Kidney capillary endothelial cell (primary cell): ENCODE results near the gene LTV1.
"Not testable (repeated sequence)": the region's sequence is repeated elsewhere in the genome, so short reads cannot be mapped to it uniquely, and the experiment has no call there.

Experiments
- DNase-seq: peaks from one replicate; pipeline ENCODE4 v3.0.0-alpha.2; 2018; ENCODE audit warnings: low spot score

Gene LTV1

GRCh38 chr6:143842461-143842901 is 657 bp upstream of the LTV1 start:
- DNase-seq = no peak

- peak; percentile 15 for DNase-seq
These were observed 500 bp downstream of the LTV1 start for GRCh38 chr6:143843677-143843999.

DNA sequence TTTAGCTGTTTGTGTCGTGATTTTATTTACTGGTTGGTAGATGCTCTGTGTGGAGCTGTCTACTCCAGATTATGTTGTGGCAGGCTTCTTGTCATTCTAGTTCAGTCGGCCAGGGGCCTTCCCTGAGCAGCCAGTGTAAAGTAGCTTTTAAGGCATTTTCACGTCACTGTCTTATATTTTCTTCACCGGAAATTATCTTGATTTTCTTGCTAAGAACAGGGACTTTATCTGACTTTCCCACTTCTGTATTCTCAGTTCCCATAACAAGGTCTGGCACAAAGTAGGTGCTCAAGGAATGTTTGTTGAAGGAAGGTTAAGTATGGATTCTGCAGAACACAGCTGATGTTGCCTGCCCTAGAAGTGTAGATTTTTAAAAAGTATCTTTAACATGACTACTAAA is 868 bp downstream of the LTV1 start:
- no peak for DNase-seq

GRCh38 chr6:143845033-143845432 is 1.9 kb downstream of the LTV1 start:
- no peak for DNase-seq

GRCh38 chr6:143851706-143852105 is 8.6 kb downstream of the LTV1 start:
- DNase-seq = not testable (repeated sequence)

GRCh38 chr6:143855057-143855456 is 11.9 kb downstream of the LTV1 start:
- DNase-seq = not testable (repeated sequence)

GRCh38 chr6:143856762-143857161 is 13.6 kb downstream of the LTV1 start:
- not testable (repeated sequence) for DNase-seq

DNA sequence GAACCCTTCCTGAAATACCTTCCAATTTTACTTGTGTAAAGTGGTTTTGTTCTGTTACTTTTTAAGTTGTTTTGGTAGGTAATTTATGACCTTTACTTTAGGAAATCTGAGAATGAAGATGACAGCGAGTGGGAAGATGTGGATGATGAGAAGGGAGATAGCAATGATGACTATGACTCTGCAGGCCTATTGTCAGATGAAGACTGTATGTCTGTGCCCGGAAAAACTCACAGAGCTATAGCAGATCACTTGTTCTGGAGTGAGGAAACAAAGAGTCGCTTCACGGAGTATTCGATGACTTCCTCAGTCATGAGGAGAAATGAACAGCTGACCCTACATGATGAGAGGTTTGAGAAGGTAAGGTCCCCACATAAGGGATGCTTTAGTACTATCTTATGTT is 14.5 kb downstream of the LTV1 start:
- no peak for DNase-seq

- DNase-seq = no peak
These were observed 16.9 kb downstream of the LTV1 start for GRCh38 chr6:143859891-143860660.

GRCh38 chr6:143863771-143864170 is 20.6 kb downstream of the LTV1 start:
- DNase-seq = no peak

- DNase-seq = no peak
These were observed 21.1 kb downstream of the LTV1 start, which contains the start of gene ZC2HC1B for GRCh38 chr6:143864234-143864633. Gene ZC2HC1B (plus strand): TSS chr6:143864474. CDS start chr6:143864540, 66 bp downstream.

GRCh38 chr6:143867236-143867635 is 24.1 kb downstream of the LTV1 start:
- no peak for DNase-seq

GRCh38 chr6:143868808-143869207 is 25.7 kb downstream of the LTV1 start:
- not testable (repeated sequence) for DNase-seq

DNA sequence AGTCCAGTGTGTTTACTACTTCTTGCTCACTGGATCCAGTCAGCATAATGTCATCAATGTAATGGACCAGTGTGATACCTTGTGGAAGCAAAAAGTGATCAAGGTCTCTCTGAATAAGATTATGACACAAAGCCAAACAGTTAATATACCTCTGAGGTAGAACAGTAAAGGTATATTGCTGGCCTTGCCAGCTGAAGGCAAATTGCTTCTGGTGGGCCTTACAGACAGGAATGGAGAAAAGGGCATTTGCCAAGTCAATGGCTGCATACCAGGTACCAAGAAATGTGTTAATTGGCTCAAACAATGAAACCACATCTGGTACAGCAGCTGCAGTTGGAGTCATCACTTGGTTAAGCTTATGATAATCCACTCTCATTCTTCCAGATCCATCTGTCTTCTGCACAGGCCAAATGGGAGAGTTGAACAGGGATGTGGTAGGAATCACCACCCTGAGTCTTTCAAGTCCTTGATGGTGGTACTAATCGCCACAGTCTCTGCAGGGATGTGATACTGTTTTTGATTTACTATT is 28.1 kb downstream of the LTV1 start:
- DNase-seq = not testable (repeated sequence)

DNA sequence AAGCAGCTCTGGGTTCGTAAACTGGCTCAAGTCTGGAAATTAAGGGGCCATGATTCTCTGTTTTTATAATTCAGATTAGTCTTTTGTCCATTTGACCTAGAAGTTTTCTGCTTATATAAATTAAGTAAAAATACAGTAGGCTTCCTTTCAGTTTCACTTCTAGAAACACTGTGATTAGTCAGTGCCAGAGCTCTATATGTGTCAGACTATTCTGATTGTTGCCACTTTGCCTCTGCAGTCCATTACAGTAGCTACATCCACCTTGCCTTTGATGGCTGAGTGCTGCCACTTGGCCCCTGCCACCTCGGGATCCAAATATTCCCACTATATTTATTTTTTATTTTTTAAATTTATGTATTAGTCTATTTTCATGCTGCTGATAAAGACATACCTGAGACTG is 29.1 kb downstream of the LTV1 start:
- DNase-seq = no peak

DNA sequence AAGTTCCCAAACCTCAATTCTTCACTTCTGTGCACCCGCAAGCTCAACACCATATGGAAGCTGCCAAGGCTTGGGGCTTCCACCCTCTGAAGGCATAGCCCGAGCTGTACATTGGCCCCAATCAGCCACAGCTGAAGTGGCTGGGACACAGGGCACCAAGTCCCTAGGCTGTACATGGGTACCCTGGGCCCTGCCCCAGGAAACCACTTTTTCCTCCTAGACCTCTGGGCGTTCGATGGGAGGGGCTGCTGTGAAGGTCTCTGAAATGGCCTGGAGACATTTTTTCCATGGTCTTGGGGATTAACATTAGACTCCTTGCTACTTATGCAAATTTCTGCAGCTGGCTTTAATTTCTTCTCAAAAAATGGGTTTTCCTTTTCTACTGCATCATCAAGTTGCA is 30.5 kb downstream of the LTV1 start:
- not testable (repeated sequence) for DNase-seq

DNA sequence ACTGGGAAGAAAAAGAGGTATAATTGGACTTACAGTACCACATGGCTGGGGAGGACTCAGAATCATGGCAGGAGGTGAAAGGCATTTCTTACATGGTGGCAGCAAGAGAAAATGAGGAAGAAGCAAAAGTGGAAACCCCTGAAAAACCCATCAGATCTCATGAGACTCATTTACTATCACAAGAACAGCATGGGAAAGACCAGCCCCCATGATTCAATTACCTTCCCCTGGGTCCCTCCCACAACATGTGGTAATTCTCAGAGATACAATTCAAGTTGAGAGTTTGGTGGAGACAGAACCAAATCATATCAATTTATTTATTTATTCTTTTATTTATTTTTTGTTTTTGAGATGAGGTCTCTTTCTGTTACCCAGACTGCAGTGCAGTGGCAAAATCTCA is 31.4 kb downstream of the LTV1 start:
- not testable (repeated sequence) for DNase-seq

DNA sequence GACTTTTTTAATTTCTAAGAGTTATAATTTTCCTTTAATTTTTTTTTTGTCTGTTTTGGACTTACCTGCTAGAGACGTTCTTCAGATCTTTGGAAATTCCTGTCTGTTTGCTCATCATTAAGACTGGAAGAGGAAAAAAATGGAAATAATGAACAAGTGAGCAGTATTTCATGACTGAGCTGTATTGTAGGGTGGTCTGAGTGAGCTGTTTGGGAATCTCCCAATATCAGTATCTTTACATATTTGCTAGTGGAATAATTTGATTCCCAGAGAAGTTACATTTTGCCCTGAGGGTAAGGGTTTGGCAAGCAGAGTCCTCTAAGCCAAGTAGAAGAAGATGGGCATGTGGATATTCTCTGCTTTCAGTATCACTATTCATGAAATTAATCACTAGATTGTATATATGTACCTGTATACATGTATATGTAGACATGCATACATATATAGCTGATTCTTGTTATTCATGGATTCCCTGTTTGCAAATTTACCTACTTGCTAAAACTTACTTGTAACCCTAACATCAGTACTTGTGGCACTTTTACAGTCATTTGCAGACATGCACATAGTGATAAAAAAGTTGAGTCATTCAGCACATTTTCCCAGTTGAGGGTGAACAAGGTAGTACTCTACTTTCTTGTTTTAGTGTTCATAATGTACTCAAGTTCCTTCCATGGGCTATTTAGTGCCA is 34.6 kb downstream of the LTV1 start:
- DNase-seq = no peak

GRCh38 chr6:143878272-143878760 is 35.2 kb downstream of the LTV1 start:
- DNase-seq = no peak

GRCh38 chr6:143880412-143880811 is 37.3 kb downstream of the LTV1 start:
- no peak for DNase-seq

- no peak for DNase-seq
These were observed 39.3 kb downstream of the LTV1 start for GRCh38 chr6:143882401-143882930.

DNA sequence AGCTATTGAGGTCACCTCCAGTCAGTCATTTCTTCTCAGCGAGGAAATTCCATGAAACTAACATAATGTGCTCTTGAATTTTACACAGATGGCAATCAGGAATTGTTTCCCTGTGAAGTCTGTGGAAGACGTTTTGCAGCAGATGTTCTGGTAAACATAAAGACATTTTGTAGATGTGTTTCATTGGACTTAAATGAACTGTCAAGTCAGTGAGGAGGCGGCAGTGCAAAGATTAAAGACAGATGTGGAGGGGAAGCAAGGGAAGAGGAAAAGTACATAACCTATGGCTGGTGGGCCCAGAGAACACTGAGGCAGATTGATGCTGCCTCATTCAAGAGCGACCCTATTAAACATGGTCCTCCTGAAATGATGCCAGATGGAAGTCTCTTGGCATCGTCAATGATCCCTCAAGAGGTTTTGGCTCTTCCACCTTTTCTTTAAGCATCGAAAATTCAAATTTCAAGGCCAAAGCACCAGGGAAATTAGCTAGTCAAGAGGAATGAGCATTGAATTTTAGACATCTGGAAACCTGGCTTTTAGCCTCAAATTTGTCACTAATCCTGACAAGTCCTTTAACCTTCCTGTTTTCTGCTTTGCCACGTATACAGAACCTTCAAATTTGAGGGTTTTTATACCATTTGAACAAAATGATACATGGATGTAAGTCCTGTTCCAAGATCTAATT is 41.2 kb downstream of the LTV1 start:
- DNase-seq = no peak
